Stimulated activated CD8-positive, alpha-beta memory T cell treated with anti-CD3 and anti-CD28 coated beads, Interleukin-15, amount 100 ng/mL, for 4 hours (primary cell): ENCODE data around the gene PSPN.
"Not testable (repeated sequence)": the region's sequence is repeated elsewhere in the genome, so short reads cannot be mapped to it uniquely, and the experiment has no call there.

Experiments
- DNase-seq, 2 donors: peaks; one replicate each; pipeline ENCODE4 v3.0.0-alpha.2; 2020; ENCODE audit warnings: low read depth in 2 of 2

Gene PSPN

GRCh38 chr19:6373096-6373812 is 2.5 kb downstream of the PSPN start:
- peak; percentile 95 to 97 for DNase-seq

DNA sequence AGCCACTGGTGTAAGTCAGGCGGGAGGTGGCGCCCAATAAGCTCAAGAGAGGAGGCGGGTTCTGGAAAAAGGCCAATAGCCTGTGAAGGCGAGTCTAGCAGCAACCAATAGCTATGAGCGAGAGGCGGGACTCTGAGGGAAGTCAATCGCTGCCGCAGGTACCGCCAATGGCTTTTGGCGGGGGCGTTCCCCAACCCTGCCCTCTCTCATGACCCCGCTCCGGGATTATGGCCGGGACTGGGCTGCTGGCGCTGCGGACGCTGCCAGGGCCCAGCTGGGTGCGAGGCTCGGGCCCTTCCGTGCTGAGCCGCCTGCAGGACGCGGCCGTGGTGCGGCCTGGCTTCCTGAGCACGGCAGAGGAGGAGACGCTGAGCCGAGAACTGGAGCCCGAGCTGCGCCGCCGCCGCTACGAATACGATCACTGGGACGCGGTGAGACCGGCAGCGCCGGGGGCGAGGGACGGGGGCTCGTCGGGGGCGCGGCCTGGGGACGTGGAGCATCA is 3.1 kb downstream of the PSPN start, which contains the start of gene ALKBH7:
TSS of gene ALKBH7 (plus strand) at position 201 of the 502 bp plus-strand sequence. CDS start at position 228, 27 bp downstream.
- DNase-seq, result peak; percentile 85 to 96

DNA sequence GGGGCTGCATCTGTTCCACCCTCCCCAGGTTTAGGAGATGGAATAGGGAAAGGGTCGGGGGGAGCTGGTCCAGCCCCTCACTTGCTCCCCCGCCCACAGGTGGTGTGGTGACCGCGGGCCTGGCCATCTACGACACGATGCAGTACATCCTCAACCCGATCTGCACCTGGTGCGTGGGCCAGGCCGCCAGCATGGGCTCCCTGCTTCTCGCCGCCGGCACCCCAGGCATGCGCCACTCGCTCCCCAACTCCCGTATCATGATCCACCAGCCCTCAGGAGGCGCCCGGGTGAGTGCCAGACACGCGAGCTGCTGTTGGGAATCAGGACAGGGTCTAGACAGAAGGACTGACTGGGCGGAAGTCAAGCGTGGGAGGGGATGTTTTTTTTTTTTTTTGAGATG is 11.4 kb downstream of the PSPN start:
- DNase-seq, result no peak

GRCh38 chr19:6362351-6362801 is 13.4 kb downstream of the PSPN start:
- DNase-seq, result no peak

GRCh38 chr19:6362027-6362350 is 13.7 kb downstream of the PSPN start:
- DNase-seq, result no peak

- DNase-seq, result not testable (repeated sequence)
Observed at GRCh38 chr19:6360857-6361216, 14.9 kb downstream of the PSPN start.

DNA sequence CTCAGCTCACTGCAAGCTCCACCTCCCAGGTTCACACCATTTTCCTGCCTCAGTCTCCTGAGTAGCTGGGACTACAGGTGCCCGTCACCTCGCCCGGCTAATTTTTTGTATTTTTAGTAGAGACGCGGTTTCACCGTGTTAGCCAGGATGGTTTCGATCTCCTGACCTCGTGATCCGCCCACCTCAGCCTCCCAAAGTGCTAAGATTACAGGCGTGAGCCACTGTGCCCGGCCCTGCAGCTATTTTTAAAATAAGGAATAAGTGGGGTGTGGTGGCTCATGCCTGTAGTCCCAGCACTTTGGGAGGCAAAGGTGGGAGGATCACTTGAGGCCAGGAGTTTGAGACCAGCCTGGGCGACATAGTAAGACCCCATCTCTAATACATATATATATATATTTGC is 15.3 kb downstream of the PSPN start:
- not testable (repeated sequence) for DNase-seq

GRCh38 chr19:6359568-6360341 is 16.0 kb downstream of the PSPN start:
- no peak for DNase-seq

GRCh38 chr19:6358003-6358402 is 17.7 kb downstream of the PSPN start:
- no peak for DNase-seq

DNA sequence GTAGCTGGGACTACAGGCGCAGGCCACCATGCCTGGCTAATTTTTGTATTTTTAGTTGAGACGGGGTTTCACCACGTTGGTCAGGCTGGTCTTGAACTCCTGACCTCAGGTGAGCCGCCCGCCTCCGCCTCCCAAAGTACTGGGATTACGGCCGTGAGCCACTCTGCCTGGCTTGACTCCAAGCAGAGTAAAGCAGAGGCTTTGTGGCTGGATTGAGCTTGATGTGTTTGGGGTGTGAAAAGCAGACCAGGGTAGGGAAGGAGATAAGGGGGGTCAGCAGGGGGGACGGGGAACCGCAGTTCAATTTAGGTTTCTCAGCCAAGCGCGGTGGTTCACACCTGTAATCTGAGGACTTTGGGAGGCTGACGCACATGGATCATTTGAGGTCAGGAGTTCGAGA is 18.6 kb downstream of the PSPN start:
- DNase-seq, result no peak

GRCh38 chr19:6355321-6356040 is 20.3 kb downstream of the PSPN start:
- not testable (repeated sequence) for DNase-seq

DNA sequence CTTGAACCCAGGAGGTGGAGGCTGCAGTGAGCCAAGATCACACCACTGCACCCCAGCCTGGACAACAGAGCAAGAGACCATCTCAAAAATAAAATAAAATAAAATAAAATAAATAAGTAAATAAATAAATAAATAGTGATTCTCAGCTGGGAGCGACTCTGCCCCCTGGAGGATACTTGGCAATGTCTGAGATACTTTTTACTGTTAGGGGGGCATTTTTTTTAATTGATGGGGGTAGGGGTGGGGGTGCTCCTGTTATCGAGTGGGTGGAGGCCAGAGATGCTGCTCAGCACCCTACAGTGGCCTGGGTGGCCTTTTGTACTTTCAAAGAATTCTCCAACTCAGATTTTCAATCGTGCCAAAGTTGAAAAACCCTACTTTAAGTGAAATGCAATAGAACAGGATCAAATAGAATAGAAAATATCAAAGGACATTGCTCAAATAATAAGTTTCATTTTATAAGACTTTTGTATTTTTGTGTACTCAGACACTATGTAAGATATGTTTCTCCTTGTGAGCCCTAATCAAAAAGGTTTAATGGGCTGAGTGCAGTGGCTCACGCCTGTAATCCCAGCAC is 21.5 kb downstream of the PSPN start:
- no peak for DNase-seq

DNA sequence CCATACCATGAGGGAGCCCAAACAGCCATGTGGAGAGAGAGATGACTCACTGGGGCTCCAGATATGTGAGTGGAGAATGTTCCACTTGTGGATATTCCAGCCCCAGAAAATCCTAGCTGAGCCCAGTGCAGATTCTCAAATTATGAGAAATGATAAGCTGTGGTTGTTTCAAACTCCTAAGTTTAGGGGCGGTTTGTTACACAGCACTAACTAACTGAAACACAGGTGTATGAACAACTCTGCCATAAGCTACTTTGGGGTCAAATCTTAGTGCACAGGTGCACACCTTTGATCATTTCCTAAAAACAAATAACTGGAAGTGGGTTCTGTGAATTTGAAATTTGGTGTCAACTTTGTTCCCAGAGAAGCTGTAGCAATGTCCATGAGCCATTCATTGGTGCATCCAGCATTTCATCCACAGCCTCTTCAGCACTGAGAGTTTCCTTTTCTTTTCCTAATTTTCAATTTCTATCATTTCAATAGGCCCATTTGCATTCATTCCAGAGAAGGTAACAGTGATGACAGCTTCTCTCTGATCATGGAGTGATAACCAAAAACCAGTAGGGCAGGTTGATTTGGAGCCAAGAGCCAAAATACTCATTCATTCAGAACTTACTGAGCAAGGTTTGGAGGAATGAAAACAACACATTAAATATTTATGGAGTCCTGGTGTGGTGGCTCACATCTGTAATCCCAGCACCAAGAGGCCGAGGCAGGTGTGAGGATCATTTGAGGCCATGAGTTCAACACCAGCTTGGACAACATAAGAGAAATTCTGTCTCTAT is 23.2 kb downstream of the PSPN start:
- DNase-seq, result no peak

GRCh38 chr19:6350688-6351087 is 25.0 kb downstream of the PSPN start:
- DNase-seq, result no peak

GRCh38 chr19:6349271-6349670 is 26.5 kb downstream of the PSPN start:
- DNase-seq, result not testable (repeated sequence)

DNA sequence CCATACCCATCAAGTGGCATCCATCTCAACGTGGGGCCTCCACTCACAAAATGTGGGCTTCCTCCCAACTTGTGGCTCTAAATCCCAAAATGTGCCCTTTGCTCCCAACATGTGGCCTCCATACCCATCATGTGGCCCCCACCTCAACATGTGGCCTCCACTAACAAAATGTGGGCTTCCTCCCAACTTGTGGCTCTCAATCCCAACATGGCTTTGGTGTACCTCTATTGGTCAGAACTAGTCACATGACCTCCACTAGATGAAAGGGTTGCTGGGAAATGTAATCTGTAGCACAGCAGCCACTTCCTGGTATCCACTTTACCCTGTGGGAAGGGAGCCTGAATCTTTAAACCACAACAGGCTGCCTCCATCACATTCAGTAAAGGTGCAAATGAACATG is 32.3 kb downstream of the PSPN start:
- no peak for DNase-seq

GRCh38 chr19:6340493-6341201 is 35.1 kb downstream of the PSPN start:
- DNase-seq, result no peak

DNA sequence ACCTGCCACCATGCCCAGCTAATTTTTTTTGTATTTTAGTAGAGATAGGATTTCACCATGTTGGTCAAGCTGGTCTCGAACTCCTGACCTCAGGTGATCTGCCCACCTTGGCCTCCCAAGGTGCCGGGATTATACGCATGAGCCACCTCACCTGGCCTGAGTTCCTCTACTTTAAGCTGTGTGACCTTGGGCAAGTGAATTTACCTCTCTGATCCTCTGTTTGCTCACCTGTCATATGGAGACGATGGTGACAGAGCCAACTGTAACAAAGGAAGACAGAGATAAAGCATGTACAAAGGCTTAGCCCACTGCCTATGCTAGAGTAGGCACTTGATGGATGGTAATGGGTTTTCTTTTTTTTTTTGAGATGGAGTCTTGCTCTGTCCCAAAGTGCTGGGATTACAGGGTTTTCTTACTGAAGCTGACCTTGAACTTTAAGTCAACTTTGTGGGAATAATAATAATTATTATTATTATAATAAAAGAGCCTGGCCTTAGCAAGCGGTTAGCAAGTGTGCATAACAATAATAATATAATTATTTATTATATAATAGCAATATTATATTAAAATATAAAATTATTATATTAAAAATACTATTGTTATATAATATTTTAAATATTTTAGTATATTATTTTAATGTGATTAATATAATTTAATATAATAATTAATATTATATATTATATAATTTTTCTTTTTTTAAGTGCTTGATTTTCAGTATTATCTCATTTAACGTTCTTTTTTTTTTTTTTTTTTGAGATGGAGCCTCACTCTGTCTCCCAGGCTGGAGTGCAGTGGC is 41.0 kb downstream of the PSPN start:
- DNase-seq, result no peak

DNA sequence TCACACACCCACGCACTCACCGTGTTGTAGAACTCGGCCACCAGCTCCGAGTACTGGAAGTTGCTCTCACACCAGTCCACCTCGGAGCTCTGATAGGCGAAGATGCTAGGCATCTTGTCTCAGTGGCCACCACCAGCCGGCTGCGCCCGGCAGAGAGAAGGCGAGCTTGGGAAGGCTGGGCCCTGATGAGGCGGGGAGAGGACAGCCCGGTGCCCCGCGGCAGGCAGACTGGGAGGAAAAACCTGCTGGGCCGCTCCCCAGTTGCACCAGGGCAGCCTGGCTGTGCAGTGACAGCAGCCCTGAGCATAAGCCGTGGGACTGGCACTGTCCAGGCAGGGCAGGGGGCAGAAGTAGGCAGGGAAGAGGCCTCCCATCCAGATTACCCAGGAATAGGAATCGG is 42.3 kb downstream of the PSPN start, which contains the start of gene ACER1:
TSS of gene ACER1 (minus strand) at position 174 of the 400 bp plus-strand sequence. CDS start at position 113, 61 bp downstream.
- DNase-seq, result no peak

DNA sequence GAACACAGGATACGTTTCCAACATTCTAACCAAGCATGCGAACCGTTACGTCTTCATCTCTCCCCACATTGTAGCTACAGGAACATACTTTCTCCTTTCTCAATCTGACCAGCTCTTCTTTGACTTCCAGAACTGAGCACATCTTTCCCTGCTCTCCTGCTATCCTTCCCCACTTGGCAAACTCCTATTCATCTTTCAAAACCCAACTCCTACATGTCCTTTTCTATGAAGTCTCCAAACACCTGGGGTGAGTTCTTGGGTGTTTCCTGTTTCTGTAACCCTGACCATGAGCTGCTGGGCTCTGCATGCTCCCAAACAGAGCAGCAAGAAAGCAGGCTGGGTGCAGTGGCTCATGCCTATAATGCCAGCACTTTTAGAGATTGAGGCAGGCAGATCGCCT is 48.9 kb downstream of the PSPN start:
- no peak for DNase-seq
